NK-92 treated with Interleukin-12 subunit alpha and Interleukin-12 subunit beta, amount 100 ng/mL, for 24 hours (cell line): ENCODE measurements around the gene CHKA.

Source experiments
- DNase-seq: peaks from one replicate; lab custom pipeline; 2025; lab: John Stamatoyannopoulos, UW

The CHKA gene

DNA sequence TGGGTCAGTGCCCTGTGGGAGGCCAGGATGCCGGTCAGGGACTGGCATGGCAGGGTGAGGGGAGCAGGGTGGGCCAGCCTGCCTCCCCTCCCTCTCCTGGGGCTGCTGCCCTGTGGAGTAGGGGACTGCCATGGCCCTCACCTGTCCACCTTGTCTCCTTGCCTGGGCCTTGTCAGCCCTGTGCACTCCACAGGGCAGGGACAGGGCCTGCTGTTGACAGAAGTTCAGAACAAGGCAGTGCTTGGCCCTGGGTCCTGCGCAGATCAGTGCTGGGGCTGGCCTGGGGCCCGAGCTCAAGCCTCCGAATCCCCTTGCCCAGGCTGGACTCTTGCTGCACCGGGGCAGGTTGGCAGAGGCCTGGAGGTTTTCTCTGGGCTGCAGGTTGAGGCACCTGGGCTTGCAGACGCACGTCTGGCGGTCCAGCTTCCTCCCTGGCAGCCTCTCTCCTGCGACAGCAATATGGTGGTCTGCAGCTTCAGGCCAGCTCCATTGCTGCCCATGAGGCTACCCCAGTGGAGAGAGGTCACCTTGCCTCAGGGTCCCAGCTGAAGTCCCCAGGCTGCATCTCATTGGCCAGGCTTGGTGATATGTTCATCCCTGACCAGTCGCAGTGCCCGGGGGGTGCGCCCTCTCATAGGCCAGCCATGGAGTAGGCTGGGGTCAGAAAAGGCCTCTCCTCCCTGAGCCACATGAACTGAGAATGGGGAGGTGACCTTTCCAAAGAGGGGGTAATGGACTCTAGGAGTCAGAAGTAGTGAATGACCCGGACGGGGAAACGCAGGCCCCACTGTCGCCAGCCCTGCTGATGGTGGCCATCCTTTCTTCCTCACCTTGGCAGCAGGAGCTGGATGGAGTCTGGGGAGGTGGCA lies 21.5 kb upstream of the CHKA start:
- no peak for DNase-seq

GRCh38 chr11:68142028-68142412 lies 20.8 kb upstream of the CHKA start:
- DNase-seq = peak; percentile 19

GRCh38 chr11:68141246-68142027 lies 20.2 kb upstream of the CHKA start:
- DNase-seq = no peak

DNA sequence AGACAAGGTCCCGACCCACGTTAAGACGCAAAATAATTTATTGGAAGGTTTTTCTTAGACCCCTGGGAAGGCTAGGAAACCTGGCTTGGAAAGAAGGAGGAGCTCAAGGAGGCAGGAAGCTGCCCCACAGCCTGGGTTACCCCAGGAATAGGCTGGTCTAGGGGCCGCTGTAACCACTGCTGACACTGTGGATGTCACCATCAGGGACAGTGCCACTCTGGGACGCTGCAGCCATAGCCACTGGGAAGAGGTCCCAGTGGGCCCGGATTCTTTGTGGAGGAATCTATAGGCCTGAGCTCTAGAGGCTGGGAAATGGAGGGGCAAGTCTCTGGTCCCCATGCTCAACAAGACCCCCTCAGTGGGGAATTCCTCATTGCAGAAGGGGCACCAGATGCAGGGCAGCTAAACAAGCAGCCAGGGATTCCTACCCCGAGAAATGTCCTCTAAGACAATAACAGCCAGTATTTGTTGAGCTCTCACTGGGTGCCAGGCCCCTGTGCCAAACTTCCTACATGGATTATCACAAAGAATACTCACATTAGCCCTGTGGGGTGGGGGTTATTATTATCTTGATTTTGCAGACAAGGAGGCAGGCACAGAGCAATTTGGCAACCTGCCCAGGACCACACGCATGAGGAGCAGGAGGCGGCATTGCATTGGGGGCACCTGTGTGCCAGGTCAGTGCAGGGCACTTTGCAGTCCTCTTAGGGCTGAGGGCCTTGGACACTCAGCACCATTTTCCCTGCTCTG lies 19.5 kb upstream of the CHKA start:
- no peak for DNase-seq

GRCh38 chr11:68138237-68138636 lies 17.0 kb upstream of the CHKA start:
- no peak for DNase-seq

GRCh38 chr11:68137833-68138232 lies 16.6 kb upstream of the CHKA start:
- DNase-seq = no peak

- no peak for DNase-seq
Measured at GRCh38 chr11:68136866-68137265, 15.7 kb upstream of the CHKA start.

DNA sequence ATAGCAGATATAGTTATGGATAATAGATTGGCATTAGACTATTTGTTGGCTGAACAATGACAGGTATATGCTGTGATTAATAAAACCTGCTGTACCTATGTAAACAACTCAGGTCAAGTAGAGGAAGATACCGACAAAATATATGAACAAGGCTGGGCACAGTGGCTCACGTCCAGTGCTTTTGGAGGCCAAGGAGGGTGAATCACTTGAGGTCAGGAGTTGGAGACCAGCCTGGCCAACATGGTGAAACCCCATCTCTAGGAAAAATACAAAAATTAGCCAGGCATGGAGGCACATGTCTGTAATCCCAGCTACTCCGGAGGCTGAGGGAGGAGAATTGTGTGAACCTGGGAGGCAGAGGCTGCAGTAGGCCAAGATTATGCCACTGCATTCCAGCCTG lies 14.0 kb upstream of the CHKA start:
- no peak for DNase-seq

DNA sequence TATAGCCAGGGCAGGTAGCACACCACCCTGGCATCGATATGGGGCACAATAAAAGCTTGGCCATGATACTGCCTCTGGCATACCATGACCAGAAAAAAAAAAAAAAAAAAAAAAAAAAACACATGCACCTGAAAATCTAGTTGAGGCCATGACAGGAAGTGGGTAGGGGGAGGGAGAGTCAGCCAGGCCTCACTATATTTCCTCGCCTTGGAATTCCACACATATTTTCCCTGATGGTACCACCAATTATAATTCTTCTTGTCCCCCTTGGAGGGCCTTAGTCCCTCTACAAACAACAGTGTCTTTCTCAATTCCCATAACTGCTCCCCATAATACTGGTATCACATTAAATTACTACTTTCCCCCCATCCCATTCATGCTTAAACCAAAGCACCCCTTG lies 12.6 kb upstream of the CHKA start:
- DNase-seq = no peak

DNA sequence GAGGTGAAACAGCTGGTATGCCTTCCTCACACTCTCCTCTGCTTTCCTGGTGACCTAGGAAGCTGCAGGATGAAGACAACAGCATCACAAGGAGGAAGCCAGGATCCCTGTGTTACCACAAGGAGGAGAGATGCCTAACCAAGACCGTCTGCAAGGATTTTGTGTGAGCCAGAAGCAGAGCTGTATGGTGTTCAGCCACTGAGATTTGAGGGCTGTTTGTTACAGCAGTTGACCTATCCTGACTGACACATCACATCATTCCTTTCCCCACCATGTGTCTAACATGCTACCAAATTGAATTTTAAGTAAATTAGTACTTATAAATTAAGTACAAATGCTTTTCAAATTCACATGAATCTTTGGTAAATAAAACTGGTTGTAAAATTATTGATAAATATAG lies 8.9 kb upstream of the CHKA start:
- no peak for DNase-seq

DNA sequence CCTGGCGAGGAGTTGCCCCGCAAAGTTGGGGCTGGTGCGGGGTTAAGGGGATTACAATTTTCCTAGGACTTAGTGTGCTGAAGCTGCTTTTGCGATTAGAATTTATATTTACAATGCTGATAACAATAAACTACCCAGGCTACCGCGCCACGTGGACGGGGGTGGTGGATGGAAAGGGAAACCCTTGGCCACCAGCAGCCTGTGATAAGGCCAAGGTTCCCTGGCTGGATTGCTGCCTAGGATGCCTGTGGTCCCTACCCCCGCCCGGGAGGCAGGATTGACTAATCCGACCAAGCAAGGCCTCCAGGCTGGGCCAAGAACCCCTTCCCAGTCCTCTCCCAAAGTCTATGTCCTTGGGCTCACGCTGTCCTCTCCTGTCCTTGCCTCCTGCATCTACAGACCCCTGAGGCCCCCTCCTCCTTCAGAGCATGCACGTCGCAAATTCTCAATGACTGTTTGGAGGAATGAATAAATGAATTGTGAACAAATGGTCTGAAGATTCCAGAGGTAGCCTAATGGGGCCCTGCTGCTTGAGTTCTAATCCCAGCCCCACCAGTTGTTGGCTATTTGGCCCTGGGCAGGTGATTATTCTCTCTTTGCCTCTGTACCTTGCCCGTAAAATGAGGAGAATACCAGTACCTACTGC lies 7.6 kb upstream of the CHKA start:
- no peak for DNase-seq

GRCh38 chr11:68127714-68128681 lies 6.8 kb upstream of the CHKA start:
- DNase-seq = no peak

DNA sequence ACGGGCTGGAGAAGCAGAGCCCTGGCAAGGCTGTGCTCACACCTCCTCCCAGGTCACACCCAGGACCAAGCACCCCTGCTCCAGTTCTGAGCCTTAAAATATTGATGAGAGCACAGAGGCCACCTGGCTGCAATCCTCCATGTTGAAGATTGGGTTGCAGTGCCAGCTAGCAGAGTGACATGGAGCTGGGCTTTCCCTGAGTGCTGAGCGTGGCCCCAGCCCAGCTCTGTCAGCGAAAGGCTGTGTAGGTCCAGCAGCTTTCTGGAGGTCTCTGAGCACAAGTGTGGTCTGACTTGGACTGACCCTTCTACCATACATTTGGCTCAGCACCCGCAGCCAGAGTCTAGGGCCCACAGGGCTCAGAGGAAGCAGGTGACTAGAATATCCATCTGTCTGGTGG lies 4.0 kb upstream of the CHKA start:
- DNase-seq = no peak

- no peak for DNase-seq
Measured at GRCh38 chr11:68122936-68123539, 1.9 kb upstream of the CHKA start.

DNA sequence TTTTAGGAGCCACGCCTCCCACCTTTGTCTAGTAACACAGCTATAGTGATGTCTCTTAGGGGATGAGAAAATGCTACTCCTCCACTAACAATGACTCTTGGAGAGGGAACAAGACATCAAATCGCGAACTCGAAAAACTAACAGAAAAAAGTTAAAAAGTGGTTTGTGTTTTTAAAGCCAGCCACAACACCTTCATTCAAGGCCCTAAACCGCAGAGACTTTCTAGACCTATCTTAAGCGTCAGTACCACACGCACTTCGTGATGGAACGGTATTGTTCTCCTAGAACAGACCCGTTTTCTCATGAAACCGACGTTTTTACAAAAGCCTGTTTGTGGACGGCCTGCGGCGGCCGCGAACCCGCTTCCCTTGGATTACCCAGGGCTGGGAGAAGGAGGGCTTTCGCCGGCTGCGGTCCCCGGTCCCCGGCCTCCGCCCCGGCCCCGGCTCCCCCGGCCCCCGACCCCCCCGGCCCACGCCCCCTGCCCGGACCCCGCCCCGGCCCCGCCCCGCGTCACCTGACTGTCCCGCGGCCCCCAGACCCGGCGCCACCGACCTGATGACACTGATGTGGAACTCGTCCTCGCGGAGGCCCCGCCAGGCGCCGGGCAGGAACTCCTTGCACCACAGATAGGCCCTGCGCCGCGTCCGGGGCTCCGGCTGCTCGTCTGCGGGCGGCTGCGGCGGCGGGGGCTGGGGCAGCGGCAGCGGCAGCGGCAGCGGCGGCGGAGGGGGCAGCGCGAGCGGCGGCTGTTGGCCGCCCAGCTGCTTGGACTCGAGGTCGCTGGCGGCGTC lies 718 bp downstream of the CHKA start:
- peak; percentile 32 for DNase-seq

GRCh38 chr11:68118706-68119448 lies 2.3 kb downstream of the CHKA start:
- no peak for DNase-seq

- no peak for DNase-seq
Measured at GRCh38 chr11:68117853-68118470, 3.2 kb downstream of the CHKA start.

DNA sequence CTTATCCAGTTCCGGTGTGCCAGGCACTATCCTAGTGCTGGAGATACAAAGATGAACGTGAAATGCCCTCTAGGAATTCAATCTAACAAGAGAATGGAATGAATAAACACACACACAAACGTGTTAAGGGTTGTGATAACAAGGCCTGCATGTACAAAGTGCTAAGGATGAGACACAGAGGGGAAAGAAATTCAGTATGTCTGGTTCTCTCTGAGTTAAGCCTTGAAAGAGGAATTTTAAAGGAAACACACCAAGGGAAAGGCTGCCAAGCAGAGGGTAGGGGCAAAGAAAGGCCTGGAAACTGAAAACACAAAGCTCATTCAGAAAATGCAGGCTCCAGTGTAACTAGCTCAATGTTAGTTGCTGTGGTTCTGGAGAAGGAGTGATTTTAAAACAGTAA lies 4.2 kb downstream of the CHKA start:
- no peak for DNase-seq

- no peak for DNase-seq
Measured at GRCh38 chr11:68116126-68116525, 5.1 kb downstream of the CHKA start.
